RWPE1 (cell line): Measurements from ENCODE around the gene TBPL2.

ENCODE experiments used
- CTCF ChIA-PET: fragments of 350-600 bp; sonication (Branson Sonifier 250); formaldehyde crosslinking; extraction: SDS; loops from one replicate; lab custom pipeline; 2021; lab: Yijun Ruan, JAX
- POLR2A ChIA-PET: fragments of 400-600 bp; formaldehyde crosslinking; extraction: SDS; loops from one replicate; lab custom pipeline; 2020; ENCODE audit warnings: antibody characterized with exemption; ENCODE audit not compliant: low non-redundant PET; lab: Yijun Ruan, JAX
- DNase-seq: peaks from one replicate; pipeline ENCODE4 v3.0.0; 2012; ENCODE audit warnings: low spot score
- H3K27ac ChIP-seq: fragments of 450-650 bp; 2 replicates; pipeline ENCODE4 v1.5.1; 2017
- TF ChIP-seq, protein P1 (sequence below): fragments of 450-650 bp; conservative IDR thresholded peaks from 2 replicates; pipeline ENCODE4 v1.5.1; 2017; ENCODE audit warnings: low read depth, mild to moderate bottlenecking

TBPL2 gene

DNA sequence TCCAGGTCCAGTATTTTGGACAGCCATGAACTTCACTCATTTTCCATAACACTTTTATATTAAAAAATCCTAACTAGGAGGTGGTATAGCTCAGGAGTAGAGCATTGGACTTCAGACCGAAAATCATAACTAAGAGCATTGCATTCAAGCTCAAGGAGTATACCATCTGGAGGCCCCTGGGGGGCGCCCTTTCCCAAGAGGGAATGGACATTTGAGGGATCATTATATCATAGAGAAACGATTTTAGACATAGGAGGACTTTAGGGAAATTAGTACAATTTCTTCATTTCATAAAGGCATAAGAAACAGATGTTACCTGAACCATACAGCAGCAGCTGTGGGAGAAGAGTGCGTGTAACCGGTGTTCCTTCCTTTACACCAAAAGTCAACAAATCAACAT lies 23.6 kb downstream of the TBPL2 start:
- ChIA-PET CTCF (no interaction called here), POLR2A (no interaction called here)
- DNase-seq: no peak
- TF ChIP-seq, protein P1, sequence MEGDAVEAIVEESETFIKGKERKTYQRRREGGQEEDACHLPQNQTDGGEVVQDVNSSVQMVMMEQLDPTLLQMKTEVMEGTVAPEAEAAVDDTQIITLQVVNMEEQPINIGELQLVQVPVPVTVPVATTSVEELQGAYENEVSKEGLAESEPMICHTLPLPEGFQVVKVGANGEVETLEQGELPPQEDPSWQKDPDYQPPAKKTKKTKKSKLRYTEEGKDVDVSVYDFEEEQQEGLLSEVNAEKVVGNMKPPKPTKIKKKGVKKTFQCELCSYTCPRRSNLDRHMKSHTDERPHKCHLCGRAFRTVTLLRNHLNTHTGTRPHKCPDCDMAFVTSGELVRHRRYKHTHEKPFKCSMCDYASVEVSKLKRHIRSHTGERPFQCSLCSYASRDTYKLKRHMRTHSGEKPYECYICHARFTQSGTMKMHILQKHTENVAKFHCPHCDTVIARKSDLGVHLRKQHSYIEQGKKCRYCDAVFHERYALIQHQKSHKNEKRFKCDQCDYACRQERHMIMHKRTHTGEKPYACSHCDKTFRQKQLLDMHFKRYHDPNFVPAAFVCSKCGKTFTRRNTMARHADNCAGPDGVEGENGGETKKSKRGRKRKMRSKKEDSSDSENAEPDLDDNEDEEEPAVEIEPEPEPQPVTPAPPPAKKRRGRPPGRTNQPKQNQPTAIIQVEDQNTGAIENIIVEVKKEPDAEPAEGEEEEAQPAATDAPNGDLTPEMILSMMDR: peak; percentile 19; the same call in 1 of the 2 replicates
- no peak overlapping the region for H3K27ac ChIP-seq

DNA sequence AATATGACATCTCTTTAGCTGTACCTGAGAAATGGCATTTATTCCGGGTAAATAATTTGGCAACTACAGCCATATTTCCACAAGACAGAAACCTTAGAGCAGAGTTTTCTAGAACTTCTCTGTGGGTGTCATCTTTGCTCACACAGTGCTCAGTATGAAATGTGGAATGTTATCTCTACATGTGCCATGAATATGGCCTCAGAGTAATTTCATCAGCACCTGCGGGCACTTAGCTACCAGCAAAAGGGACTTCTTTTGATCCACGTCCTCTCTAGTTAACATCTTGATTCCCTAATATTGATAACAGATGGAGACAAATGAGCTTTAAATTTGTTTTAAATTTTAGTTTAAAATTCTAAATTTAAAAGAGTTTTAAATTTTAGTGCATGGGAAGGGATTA lies 25.9 kb downstream of the TBPL2 start:
- ChIA-PET CTCF (interaction anchor here (0.6 kb wide), 1 partner anchor 254 kb away, joined by 3 read pairs; no protein-coding TSS in a partner anchor), POLR2A (no interaction called here)
- H3K27ac ChIP-seq: no peak overlapping the region
- DNase-seq: no peak
- TF ChIP-seq, protein P1: no peak

DNA sequence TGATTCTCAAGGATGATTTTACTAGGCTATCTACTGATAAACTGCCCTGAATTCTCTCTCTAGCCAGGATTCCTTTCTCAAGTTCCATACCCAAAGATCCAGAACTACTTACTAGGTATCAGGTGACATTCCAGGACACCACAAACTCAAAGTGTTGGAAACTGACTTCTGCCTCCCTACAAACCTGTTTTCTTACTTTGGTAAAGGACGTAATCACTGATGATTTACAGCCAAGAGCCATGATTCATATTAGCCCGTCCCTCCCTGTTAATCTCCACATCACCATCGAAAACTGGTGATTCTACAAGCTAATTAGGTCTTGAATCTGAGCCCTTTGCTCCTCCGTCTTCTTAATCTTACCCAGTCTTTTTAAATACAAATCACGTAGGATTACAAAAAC lies 27.7 kb downstream of the TBPL2 start:
- CTCF ChIA-PET: no interaction called here
- no peak overlapping the region for H3K27ac ChIP-seq
- POLR2A ChIA-PET: no interaction called here
- DNase-seq: peak; percentile 71
- TF ChIP-seq, protein P1: no peak

GRCh38 chr14:55411426-55412389 lies 28.7 kb downstream of the TBPL2 start, which contains the start of gene ATG14:
Gene ATG14 (minus strand): TSS chr14:55411830. CDS start chr14:55411822, 8 bp downstream.
- peak; percentile 94 for DNase-seq
- CTCF ChIA-PET: no interaction called here
- POLR2A ChIA-PET: no interaction called here
- peak within 1 kb of the TSS; percentile 65 for H3K27ac ChIP-seq
- TF ChIP-seq, protein P1: no peak

DNA sequence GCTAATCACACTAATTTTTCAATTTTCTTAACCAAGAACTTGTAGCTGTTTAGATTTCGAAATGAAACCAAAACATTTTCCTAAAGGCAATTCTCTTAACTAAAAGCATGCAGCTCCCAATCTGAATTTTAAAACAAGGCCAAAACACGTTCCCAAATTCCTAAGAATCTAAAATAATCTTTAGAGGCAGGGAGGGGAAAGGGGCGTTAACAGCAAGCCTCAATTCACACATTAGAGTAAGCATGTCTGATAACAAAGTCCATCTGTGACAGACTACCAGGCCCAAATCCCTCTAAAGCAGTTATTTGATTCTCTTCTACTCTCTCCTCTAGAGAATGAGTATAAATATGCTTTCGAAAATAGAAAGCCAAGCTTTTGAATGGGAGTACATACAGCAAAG lies 29.5 kb downstream of the TBPL2 start:
- TF ChIP-seq, protein P1: no peak
- CTCF ChIA-PET: interaction anchor here (0.6 kb wide), 1 partner anchor 143 kb away, joined by 3 read pairs; no protein-coding TSS in a partner anchor
- no peak for DNase-seq
- peak overlapping the region; percentile 65 for H3K27ac ChIP-seq
- POLR2A ChIA-PET: no interaction called here

DNA sequence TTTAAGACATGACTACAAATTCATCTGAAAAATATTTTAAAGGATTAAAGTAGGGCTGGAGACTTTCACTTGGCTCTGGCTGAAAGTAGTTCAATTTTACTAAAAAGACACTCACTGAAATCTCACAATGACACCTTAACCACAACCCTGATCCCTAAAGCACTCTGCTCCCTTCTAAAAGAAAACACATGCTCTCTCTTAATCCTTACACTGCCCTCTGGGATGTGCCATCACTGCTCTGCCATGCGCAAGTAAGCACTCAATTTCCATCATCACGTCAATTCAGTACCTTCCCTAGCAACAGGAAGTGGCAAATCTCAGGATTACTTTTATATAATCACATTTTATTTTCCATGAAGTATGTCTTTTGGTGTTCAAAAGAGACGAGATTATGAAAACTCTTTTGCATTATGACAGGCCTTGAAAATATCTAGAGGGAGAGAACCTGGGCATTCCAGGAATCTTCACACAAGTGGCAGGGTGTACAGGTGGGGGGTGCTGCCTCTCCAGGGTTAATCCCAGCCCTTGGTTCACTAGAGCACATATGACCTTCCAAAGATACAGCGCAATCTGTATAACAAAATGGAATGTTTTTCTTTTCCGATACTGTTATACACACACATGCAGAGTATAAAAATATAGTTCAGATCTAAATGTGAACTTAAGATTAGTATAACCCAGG lies 36.1 kb downstream of the TBPL2 start:
- ChIA-PET CTCF (interaction anchor here (0.6 kb wide), 1 partner anchor 63 kb away, joined by 9 read pairs; no protein-coding TSS in a partner anchor), POLR2A (interaction anchor here (0.6 kb wide), 1 partner anchor 24 kb away, joined by 5 read pairs; no protein-coding TSS in a partner anchor)
- DNase-seq: no peak
- TF ChIP-seq, protein P1: no peak
- no peak overlapping the region for H3K27ac ChIP-seq
